GM21786 (cell line): Measurements from ENCODE around the gene SLC9A3.
"Not testable (repeated sequence)": the region's sequence is repeated elsewhere in the genome, so short reads cannot be mapped to it uniquely, and the experiment has no call there.

Experiments
- ATAC-seq: cut with Tn5 transposase; IDR thresholded peaks from one replicate; pipeline ENCODE4 v1.9.1; 2021; ENCODE audit not compliant: unreplicated experiment

The SLC9A3 gene

DNA sequence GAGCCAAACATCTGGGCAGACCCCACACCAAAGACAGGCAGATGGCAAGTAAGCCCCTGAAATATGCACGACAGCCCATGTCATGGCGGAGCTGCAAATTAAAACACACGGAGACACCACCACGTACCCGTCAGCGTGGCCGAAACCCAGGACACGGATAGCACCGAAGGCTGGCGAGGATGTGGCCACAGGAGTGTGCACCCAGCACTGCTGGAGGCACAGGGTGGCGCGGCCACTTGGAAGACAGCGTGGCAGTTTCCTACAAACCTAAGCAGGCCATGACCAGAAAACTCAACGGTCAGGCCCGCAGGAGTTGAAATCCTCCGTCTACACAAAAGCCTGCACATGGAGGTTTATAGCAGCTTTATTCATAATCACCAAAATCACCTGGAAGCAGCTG lies 12.8 kb downstream of the SLC9A3 start:
- no peak for ATAC-seq

DNA sequence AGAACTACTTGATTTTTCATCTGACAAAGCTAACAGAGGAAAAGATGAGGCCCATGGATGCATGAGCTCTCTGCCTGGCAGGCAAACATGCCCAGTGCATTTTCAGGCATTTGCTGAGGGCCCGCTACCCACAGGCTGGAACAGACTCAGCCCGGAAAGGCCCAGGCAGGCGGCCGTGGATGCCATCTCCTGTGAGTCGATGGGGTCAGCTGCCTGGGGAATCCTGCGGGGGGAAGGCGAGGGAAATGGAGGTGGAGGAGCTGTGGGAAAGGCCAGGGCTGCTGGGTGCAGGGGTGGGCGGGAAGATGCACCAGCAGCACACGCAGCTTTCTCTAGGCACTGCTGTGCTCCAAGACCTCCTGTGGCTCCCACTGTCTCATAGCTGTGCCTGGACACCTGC lies 13.7 kb downstream of the SLC9A3 start:
- ATAC-seq, result no peak

DNA sequence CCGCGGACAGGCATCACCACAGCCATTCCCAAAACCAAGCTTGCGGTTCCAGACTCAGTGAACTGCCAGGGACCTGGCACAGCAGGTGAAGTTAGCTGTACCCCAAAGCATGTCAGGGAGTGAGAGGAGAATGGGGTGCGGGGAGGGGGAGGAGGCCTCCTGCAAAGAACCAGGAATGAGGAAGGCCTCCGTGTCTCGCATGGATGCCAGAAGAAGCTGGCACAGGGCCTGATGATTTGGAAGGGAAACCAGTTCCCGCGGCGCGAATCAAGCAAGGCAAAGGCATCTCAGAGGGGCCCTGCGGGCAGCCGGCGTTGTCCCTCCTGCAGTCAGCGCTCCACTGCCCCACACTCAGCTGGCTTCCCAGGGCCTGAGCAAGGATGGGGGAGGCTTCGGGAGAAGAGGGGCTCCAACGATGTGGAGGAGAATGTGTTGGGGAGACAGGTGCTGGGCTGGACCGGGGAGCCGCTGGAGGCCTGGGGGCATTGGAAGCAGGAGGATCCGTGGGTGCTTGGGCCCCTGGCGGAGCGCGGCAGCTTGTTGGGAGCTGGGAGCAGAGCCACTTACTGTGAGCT lies 14.6 kb downstream of the SLC9A3 start:
- no peak for ATAC-seq

DNA sequence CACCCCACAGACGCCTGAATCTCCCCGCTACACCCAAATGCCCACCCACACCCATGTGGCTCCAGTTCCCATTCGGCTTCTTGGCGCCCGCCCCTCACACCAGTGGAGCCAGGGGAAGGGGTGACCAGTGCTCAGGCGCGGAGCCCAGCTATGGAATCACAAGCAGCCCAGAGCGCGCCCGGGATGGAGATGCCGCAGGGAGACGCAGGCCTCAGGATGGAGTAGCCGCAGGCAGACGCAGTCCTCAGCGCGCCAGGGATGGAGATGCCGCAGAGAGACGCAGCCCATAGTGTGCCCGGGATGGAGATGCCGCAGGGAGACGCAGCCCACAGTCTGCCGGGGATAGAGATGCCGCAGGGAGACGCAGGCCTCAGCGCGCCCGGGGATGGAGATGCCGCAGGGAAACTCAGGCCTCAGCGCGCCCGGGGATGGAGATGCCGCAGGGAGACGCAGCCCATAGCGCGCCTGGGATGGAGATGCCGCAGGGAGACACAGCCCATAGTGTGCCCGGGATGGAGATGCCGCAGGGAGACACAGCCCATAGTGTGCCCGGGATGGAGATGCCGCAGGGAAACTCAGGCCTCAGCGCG lies 16.2 kb downstream of the SLC9A3 start:
- ATAC-seq, result not testable (repeated sequence)

DNA sequence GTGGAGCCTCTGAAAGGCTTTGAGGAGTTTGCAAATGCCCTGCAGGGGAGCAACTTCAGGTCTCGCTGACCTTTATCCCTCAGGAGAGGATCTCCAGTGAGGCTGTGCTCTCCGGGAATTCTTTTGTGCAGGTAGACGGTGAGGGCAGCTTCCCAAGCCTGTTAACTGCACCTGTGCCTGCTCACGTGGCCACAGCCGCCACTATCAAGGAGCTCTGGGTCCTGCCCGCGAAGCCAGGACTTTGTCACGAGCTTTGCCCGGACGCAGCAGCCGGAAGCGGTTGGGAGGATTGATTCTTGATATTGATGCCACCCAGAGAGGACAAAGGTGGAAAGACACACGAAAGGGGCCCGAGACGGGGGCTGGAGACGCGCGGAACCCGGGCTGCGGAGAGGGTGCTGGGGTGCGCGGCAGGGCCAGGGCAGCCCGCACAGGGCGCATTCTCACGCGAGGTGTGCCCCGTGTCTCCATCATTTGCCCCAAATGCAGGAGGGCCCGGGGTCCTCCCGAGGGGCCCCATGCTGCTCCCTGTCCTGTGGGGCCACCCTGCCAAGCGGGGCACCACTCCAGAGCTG lies 18.2 kb downstream of the SLC9A3 start:
- no peak for ATAC-seq

DNA sequence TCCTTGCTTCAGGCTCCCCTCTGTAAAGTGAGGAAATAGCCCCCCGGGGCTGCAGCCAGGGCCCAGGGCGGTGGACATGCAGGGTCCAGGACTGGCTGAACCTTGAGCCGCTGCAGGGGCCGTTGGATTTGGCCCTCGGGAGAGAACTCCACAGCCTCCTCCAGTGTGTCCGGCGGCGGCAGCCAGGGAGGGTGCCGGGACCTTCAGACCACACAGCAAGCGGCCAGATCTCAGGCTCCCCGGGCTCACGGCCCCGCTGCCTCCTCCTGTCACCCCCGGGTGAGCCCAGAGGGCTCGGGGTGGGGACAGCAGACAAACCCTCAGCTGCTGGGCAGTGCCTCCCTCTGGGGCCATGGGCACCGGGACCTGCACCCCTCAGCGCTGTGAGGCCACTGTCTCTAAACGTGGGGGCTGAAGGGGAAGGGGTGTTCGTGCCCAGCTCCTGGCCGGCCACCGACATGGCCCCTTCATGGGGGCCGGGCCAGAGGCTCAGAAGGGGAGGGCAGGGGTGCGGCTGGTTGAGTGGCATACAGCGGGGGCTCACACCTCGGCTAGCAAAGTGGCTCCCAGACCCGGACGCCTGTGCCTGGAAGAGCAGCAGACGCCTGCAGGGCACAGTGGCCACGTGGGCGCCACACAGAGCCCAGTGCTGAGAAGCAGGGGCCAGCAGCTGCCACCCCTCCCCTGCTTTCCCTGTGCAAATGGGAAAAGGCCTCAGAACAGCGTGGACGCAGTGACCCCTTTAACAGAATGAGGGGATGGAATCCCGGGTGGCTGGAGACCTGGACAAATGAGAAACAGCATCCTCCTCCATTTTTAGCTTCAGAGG lies 19.7 kb downstream of the SLC9A3 start:
- no peak for ATAC-seq

DNA sequence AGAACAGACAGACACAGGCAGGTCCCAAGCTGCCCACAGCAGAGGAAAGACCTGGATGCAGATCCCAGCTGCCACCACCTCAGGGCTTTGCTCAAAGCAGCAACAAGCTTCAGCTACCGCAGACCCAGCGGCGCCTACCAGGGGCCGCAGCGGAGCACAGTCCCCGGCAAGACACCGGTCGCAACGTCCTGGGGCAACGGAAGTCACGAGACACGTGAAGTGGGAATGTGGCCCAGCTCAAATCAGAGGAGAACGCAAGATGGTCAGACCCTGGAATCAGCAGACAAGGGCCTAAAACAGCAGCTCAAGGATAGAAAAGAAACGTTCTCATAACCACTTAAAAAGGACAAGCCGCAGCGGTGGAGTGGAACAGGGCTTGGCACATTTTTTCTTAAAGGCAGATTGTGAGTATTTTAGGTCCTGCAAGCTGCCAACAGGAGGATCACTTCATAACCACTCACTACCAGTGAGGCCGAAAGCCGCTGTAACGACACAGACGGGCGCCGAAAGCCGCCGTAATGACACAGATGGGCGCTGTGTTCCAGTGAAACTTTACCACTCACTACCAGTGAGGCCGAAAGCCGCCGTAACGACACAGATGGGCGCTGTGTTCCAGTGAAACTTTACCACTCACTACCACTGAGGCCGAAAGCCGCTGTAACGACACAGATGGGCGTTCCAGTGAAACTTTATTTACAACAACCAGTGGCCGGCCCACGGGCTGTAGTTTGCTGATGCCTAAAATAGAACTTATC lies 21.7 kb downstream of the SLC9A3 start:
- no peak for ATAC-seq

DNA sequence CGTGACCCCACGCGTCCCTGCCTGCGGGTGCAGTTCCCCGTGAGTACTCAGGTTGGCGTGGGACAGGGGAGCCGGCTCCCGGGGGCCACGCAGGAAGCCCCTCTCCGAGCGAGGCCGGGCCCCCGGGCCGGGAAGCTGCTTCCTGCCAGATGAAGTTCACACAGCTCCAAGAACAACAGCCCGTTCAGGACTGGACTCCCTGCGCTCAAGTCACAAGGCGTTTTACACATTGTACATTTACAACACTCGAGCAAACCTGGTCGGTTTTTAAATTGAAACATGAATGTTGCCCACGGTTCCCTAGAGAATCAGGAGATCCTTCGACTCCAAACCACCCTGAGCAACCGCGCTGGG lies 22.4 kb downstream of the SLC9A3 start:
- no peak for ATAC-seq

DNA sequence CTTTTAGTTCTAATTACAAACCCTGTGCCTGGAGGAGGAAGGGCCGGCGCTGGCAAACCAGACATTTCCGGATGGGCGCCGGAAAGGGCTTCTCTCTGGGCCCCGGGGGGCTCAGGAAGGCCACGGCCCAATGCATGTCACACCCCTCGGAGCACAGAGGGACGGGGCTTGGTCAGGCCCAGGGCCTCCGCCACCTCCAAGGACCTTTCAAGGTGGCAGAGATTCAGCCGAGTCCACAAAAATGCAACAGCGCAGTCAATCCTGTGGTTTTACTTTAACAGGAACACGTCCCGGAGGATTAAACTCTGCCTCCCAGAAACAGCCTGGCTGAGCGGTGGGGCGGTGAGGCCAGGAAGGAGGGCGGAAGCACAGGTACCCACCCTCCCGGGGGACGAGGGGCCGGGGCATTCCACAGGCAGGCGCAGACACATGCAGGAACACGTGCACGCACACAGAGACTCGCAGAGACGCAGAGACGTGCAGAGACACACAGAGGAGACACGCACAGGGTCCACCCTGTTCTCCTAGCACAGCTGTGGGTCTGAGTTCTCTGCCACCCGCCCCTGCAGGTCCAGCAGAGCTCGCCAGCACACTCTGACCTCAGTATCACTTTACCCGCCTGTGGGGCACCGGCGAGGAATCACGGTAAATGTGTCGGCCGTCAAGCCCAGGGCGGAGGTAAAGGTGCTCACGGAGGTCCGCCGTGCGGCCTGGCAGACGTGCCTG lies 23.0 kb downstream of the SLC9A3 start:
- no peak for ATAC-seq

DNA sequence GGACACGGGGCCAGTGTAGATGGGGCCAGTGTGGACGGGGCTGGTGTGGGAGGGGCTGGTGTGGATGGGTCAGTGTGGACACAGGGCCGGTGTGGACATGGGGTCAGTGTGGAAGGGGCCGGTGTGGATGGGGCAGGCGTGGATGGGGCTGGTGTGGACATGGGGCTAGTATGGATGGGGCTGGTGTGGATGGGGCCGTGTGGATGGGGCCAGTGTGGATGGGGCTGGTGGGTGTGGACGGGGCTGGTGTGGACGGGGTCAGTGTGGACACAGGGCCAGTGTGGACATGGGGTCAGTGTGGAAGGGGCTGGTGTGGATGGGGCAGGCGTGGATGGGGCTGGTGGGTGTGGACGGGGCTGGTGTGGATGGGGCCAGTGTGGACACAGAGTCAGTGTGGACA lies 23.8 kb downstream of the SLC9A3 start:
- ATAC-seq, result no peak

DNA sequence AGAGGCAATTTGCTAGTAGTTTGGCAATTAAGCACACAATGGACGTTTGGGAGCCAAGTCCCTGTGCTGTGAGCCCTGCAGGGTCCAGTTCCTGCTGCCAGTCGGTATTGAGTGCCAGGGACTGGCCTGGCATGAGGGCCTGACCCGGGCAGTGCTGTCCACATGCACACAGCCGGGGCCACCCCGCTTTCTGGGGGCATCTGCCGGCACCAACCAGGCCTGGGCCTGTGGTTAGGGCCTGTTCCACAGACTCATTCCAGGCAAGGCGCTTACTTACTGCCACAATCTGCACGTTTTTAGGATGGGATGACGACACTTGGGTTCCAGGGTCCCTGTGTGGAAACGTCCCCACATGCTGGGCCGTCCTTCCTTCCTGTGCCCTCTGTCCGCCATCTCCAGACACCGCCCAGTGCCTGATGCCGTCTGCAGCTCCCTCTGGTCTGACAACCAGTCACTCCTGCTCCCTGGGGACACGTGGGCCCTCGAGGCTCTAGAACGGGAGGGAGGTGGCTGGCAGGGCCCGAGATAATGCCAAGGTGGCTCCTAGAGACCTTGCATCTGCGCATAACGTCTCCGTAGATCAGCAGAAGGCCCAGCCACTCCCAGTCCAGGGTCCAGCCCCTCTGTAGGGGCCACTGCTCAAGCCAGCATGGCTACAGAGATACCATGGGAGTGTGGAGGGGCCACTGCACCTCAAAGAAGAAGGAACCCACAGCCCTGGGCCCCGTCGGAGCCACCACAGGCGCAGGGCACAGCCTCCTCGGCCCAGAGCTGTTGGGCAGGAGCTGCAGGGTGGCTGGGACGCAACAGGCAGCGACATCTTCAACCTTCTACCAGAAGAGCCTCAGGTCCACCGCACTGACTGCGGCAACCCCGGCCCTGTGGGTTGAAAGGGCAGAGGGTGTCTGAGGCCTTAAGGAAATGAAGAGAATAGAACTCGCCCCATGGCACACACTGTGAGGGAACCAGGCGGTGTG lies 24.7 kb downstream of the SLC9A3 start:
- ATAC-seq, result no peak

DNA sequence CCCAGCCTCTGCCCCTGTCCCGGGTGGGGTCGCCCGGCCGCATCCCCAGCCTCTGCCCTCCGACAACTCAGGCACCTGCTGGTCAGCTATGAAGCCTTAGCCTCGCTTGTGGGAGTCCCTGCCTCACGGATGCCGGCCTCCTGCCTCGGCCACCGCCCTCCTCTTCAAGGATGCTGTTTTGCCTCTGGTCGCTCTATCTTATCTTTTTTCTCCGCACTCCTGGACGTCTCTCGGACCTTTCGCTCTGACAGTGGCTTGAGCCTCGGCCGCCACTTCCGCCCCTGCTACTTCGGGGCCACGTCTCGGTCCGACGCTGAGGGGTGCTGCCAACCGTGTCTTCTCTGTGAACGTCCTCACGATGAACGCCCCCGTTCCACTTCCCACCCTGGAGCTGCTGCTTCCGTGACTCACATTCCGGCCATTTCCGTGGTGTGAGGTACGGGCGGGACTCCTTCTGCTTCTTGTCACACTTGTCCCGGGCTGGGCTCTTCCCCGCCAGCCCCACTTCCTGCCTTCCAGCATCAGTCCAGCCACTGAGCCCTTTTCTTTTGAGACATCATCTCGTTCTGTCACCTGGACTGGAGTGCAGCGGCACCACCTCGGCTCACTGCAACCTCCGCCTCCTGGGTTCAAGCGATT lies 26.3 kb downstream of the SLC9A3 start:
- ATAC-seq, result no peak

DNA sequence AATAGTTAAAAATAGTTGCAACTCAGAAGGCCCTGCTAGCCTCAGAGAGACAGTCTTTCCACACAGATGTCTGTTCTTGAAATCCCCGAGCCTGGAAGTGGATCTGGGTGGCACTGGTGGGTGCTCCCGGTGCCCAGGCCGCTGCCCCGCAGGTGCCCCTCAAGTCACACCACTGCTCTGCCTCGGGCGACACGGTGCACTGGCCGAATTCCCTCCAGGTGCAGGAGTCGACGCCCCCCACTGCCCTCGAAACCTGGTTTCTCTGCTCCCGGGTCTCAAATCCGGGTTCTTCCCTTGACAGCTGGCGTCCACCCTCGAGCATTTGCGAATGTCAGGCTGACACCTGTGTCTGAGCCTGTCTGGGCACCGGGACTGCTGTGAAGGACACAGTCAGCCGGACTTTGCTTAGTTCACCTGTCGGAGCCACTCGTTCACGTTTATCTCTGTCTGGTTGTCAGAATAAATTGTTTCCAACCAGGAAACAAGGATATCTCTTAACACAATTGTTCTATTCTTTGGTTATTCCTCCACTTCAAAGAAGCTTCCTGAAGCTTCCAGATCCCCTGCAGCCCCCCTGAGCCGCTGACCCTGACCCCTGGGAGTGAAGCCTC lies 27.1 kb downstream of the SLC9A3 start:
- no peak for ATAC-seq

DNA sequence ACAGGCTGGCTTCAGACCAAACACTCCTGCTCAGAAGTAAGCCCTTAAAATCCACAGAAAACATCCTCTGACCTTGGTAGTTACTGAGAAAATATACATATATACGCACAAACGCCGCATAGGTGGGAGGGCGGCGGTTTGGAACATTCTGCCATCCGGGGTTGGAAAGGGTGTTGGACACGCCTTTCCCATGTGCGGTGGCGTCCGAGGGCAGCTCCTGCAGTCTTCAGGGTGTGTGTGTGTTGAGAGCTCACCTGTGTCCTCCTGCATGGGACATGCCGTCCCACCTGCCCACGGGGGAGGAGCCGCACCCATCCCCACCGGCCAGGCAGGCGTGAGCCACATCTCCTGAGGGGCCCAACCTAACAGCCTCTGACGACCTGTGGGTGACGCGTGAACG lies 28.2 kb downstream of the SLC9A3 start:
- no peak for ATAC-seq

DNA sequence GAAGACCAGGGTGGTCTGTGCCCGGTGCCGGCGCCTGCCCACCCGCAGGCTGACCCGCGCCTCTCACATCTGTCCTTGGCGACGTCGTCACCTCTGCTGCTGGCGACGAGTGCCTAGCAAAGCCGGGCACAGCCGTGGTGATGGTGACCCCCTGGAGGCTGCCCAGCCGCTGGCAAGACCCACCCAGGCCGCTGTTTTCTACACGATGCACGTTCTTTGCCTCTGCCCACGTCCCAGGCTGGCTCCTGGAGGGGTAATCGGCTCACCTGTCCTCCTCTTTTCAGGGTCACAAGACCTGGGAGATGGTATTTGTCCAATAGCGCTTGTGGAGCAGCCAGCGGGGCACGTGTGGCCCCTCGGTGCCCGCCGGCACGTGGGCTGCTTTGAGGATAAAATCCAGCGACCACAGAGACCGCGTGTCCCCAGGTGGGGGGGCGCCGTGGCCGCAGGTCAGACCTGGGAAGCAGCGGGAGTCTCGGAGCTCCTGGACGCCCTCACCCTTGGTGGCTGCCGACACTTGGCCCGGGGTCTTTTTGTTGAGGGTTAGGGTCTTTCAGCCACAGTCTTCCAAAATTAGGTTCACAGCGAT lies 29.5 kb downstream of the SLC9A3 start:
- no peak for ATAC-seq

DNA sequence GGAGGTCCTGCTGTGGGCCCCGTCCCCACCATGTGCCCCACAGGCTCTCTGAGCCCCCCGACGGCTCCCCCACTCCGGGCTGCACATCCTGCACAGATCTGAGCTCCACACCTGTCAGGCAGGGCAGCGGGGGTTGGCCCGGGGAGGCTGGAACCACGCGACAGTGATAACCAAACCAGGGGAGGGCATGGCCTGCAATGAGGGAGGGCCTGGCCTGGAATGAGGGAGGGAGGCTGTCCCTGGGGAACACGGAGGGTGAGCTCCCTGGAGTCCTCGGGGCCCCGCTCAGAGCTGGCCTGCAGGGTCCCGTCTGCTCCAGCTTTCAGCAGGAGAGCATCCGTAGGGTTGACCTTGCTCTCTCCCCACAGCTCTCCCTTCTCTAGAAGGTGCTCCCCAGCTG lies 30.5 kb downstream of the SLC9A3 start:
- ATAC-seq, result no peak

DNA sequence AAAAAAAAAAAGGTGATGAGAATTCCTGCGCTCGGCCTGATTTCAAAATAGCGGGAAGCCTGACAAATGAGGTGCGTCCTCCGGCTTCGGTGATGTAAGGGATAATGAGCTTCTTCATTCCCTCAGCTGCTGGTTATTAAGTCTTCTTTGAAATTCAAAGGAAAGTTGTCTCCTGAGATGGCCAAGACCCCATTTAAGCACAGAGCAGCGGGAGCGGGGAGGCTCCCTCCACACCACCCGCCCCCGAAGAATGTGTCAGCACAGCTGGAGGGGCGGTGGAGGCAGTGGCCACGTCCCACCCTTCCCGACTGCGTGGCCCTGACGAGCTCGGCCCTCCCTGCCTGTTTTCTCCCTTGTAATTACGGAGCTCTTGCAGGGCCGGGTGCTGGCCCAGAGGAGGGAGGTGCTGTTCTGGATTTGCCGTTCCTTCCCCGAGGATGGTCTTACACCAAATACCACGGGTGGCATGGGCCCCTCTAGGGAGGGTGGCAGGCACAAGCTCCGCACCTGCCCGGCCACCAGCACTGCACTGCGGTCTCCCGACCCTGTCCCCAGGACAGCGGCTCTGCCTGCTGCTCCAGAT lies 31.0 kb downstream of the SLC9A3 start:
- ATAC-seq, result no peak

DNA sequence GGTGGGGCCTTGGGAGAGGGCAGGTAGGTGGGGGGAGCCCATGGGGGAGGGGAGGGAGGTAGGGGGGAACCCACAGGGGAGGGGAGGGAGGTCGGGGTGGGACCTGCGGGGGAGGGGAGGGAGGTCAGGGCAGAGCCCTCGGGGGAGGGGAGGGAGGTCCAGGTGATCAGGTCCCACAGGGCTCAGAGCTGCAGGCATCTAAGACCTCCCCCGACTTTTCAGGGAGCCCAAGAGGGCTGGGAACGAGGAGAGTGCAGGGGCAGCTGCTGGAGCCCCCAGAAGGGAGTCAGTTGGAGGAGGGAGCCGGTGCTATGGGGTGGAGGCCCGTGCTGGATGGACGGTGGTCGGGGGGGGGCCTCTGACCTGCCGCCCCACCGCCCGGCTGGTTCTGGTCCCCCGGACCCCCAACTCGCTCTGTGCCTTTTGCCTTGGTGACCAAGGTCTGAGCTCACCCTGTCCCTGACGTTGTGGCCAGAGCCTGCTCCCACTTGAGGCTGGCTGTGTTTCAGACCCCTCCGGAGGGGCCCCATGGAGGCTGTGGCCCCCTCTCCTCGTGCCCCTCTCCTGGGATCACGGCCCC lies 31.8 kb downstream of the SLC9A3 start:
- ATAC-seq, result no peak
